Progenitor cell of endocrine pancreas (in vitro differentiated cells): ENCODE results near the gene MMP17. TPM values are rescaled to one million over a fixed set of nuclear protein-coding genes. Genes with fewer than 3 reads are reported as not detected.

Experiments
- DNase-seq: peaks from one replicate; pipeline ENCODE4 v3.0.0; 2021; ENCODE audit warnings: low spot score; ENCODE audit not compliant: unreplicated experiment
- H3K27ac Mint-ChIP-seq: 2 replicates; pipeline ENCODE4 v1.8.0; 2021; ENCODE audit warnings: mild to moderate bottlenecking, moderate library complexity, mixed read lengths
- H3K27me3 Mint-ChIP-seq: 2 replicates; pipeline ENCODE4 v1.8.0; 2021; ENCODE audit warnings: mixed read lengths
- H3K36me3 Mint-ChIP-seq: 2 replicates; pipeline ENCODE4 v1.8.0; 2022; ENCODE audit warnings: mixed read lengths; ENCODE audit not compliant: insufficient read depth
- H3K4me1 Mint-ChIP-seq: 2 replicates; pipeline ENCODE4 v1.8.0; 2021; ENCODE audit warnings: low read depth, mixed read lengths
- H3K4me3 Mint-ChIP-seq: 2 replicates; pipeline ENCODE4 v1.8.0; 2021; ENCODE audit warnings: low read depth, mild to moderate bottlenecking, moderate library complexity, mixed read lengths
- H3K9me3 Mint-ChIP-seq: 2 replicates; pipeline ENCODE4 v1.8.0; 2021; ENCODE audit warnings: low read depth, mixed read lengths
- CTCF ChIP-seq: fragments of 200-600 bp; sonication (generic); IDR thresholded peaks from one replicate; pipeline ENCODE4 v1.5.0; 2021; ENCODE audit warnings: antibody characterized with exemption, mild to moderate bottlenecking; ENCODE audit not compliant: unreplicated experiment
- long read RNA-seq: library from polyadenylated mRNA; unstranded; transcript quantifications from one replicate; pipeline ENCODE4 v2.0.0, GENCODE V29; 2020
- total RNA-seq: library from RNA; stranded (reverse); gene quantifications from 2 replicates; pipeline ENCODE4 v1.2.1, GENCODE V29; 2021

MMP17 gene
- total RNA-seq = 0.48 and 0.49 TPM in 2 replicates
- long read RNA-seq = 0 reads

GRCh38 chr12:131827961-131828534, at the start of gene MMP17:
MMP17 (plus strand) TSS chr12:131828393; CDS start chr12:131828495, 102 bp downstream.
- Mint-ChIP-seq H3K27ac (no peak within 1 kb of the TSS), H3K4me3 (peak within 1 kb of the TSS; percentile 51), H3K27me3 (peaks cover 49% of the 10 kb centered on the region), H3K9me3 (no peaks in the 10 kb centered on the region), H3K4me1 (no peaks in the 10 kb centered on the region), H3K36me3 (no peaks in the 10 kb centered on the region)
- TF ChIP-seq CTCF = peak; percentile 8
- DNase-seq = no peak

- Mint-ChIP-seq H3K4me3 (no peak overlapping the region), H3K36me3 (peaks cover 14% of the 10 kb centered on the region), H3K27ac (no peak overlapping the region), H3K27me3 (no peaks in the 10 kb centered on the region), H3K9me3 (no peaks in the 10 kb centered on the region), H3K4me1 (no peaks in the 10 kb centered on the region)
- no peak for DNase-seq
- no peak for TF ChIP-seq CTCF
These were observed 49.2 kb upstream of the MMP17 start for GRCh38 chr12:131779027-131779426.

- H3K36me3 Mint-ChIP-seq = peaks cover 11% of the 10 kb centered on the region
- H3K27ac Mint-ChIP-seq = no peak overlapping the region
- H3K9me3 Mint-ChIP-seq = no peaks in the 10 kb centered on the region
- H3K4me1 Mint-ChIP-seq = no peaks in the 10 kb centered on the region
- H3K4me3 Mint-ChIP-seq = no peak overlapping the region
- TF ChIP-seq CTCF = no peak
- H3K27me3 Mint-ChIP-seq = no peaks in the 10 kb centered on the region
- DNase-seq = no peak
These were observed 46.1 kb upstream of the MMP17 start for GRCh38 chr12:131782061-131782460.

- no peaks in the 10 kb centered on the region for H3K4me1 Mint-ChIP-seq
- no peaks in the 10 kb centered on the region for H3K27me3 Mint-ChIP-seq
- TF ChIP-seq CTCF = no peak
- no peak for DNase-seq
- H3K4me3 Mint-ChIP-seq = no peak overlapping the region
- no peaks in the 10 kb centered on the region for H3K9me3 Mint-ChIP-seq
- peak overlapping the region; percentile 21 for H3K27ac Mint-ChIP-seq
- H3K36me3 Mint-ChIP-seq = peaks cover 6% of the 10 kb centered on the region
These were observed 44.2 kb upstream of the MMP17 start for GRCh38 chr12:131783915-131784541.

- no peaks in the 10 kb centered on the region for H3K9me3 Mint-ChIP-seq
- no peaks in the 10 kb centered on the region for H3K4me1 Mint-ChIP-seq
- TF ChIP-seq CTCF = no peak
- no peak for DNase-seq
- peaks cover 9% of the 10 kb centered on the region for H3K36me3 Mint-ChIP-seq
- H3K4me3 Mint-ChIP-seq = no peak overlapping the region
- H3K27me3 Mint-ChIP-seq = no peaks in the 10 kb centered on the region
- no peak overlapping the region for H3K27ac Mint-ChIP-seq
These were observed 43.1 kb upstream of the MMP17 start for GRCh38 chr12:131784909-131785762.
